HepG2 (cell line): Measurements from ENCODE around the gene MARVELD3. TPM values are rescaled to one million over a fixed set of nuclear protein-coding genes. Genes with fewer than 3 reads are reported as not detected.

ENCODE experiments used
- ASH2L ChIP-seq: fragments of 300-600, 200-600 bp; sonication (generic); IDR thresholded peaks from 2 replicates; pipeline ENCODE4 v1.7.0; 2017; ENCODE audit warnings: low read depth, mild to moderate bottlenecking, moderate library complexity, mixed read lengths, low read length; ENCODE audit not compliant: insufficient read length
- ATF7 ChIP-seq, 2 experiments: fragments of 450-650 bp in 1 of 2; sonication (generic) in 1 of 2; formaldehyde crosslinking in 1 of 2; IDR thresholded peaks; 2 replicates each; pipeline versions ENCODE4 v1.4.0 to v1.6.1; 2016 to 2020; ENCODE audit warnings: antibody characterized with exemption in 1 of 2, mild to moderate bottlenecking in 1 of 2, missing genetic modification reagents in 1 of 2
- ATM ChIP-seq: fragments of 450-650 bp; IDR thresholded peaks from 2 replicates; pipeline ENCODE4 v1.7.1; 2017; ENCODE audit warnings: mild to moderate bottlenecking, borderline replicate concordance
- DMAP1 ChIP-seq: IDR thresholded peaks from 2 replicates; pipeline ENCODE4 v1.6.1; 2016
- ERF ChIP-seq: IDR thresholded peaks from 2 replicates; pipeline ENCODE4 v1.6.1; 2018; ENCODE audit warnings: missing biosample characterization, missing genetic modification reagents
- GATAD1 ChIP-seq: IDR thresholded peaks from 2 replicates; pipeline ENCODE4 v1.6.1; 2016; ENCODE audit warnings: missing genetic modification reagents, missing compliant biosample characterization
- HNRNPL ChIP-seq: fragments of 200-400 bp; formaldehyde crosslinking; IDR thresholded peaks from 2 replicates; pipeline ENCODE4 v1.6.1; 2017; ENCODE audit warnings: mild to moderate bottlenecking, low read depth, low read length
- ISX ChIP-seq: sonication (generic); formaldehyde crosslinking; conservative IDR thresholded peaks from 2 replicates; pipeline ENCODE4 v1.5.0; 2020; ENCODE audit warnings: missing genetic modification reagents
- JARID2 ChIP-seq: sonication (generic); formaldehyde crosslinking; IDR thresholded peaks from 2 replicates; pipeline ENCODE4 v1.8.1; 2023; ENCODE audit warnings: missing genetic modification reagents, inconsistent platforms; ENCODE audit not compliant: insufficient replicate concordance
- JDP2 ChIP-seq: sonication (generic); formaldehyde crosslinking; IDR thresholded peaks from 2 replicates; pipeline ENCODE4 v1.8.1; 2022; ENCODE audit warnings: missing genetic modification reagents, borderline replicate concordance
- MIER2 ChIP-seq: IDR thresholded peaks from 2 replicates; pipeline ENCODE4 v1.6.1; 2016; ENCODE audit warnings: missing biosample characterization, missing genetic modification reagents
- NONO ChIP-seq, 2 experiments: fragments of 450-650 bp in 1 of 2; sonication (generic) in 1 of 2; formaldehyde crosslinking in 1 of 2; IDR thresholded peaks in 1 of 2; conservative IDR thresholded peaks in 1 of 2; 2 replicates each; pipeline versions ENCODE4 v1.6.1 to v1.8.0; 2017 to 2022; ENCODE audit warnings: mild to moderate bottlenecking in 1 of 2, missing genetic modification reagents in 1 of 2, moderate library complexity in 1 of 2
- PAF1 ChIP-seq: IDR thresholded peaks from 2 replicates; pipeline ENCODE4 v1.6.1; 2016; ENCODE audit warnings: missing genetic modification reagents, missing compliant biosample characterization
- RNF2 ChIP-seq: fragments of 450-650 bp; conservative IDR thresholded peaks from 2 replicates; pipeline ENCODE4 v1.6.1; 2016; ENCODE audit warnings: low read depth
- SIN3A ChIP-seq: IDR thresholded peaks from 2 replicates; pipeline ENCODE4 v1.6.1; 2011; ENCODE audit warnings: low read depth, mild to moderate bottlenecking, control low read depth, low read length, borderline replicate concordance
- SIN3B ChIP-seq: fragments of 150-350 bp; IDR thresholded peaks from 2 replicates; pipeline ENCODE4 v1.6.1; 2014; ENCODE audit warnings: low read length
- SMAD9 ChIP-seq: sonication (generic); formaldehyde crosslinking; IDR thresholded peaks from 2 replicates; pipeline ENCODE4 v1.5.1; 2020; ENCODE audit warnings: mild to moderate bottlenecking, missing genetic modification reagents
- SOX6 ChIP-seq, 2 experiments: fragments of 450-650 bp in 1 of 2; sonication (generic) in 1 of 2; formaldehyde crosslinking in 1 of 2; IDR thresholded peaks; 2 replicates each; pipeline versions ENCODE4 v1.4.0 to v1.6.1; 2017 to 2020; ENCODE audit warnings: antibody characterized with exemption in 1 of 2, mild to moderate bottlenecking in 1 of 2, missing genetic modification reagents in 1 of 2
- SSRP1 ChIP-seq: IDR thresholded peaks from 2 replicates; pipeline ENCODE4 v1.6.1; 2016; ENCODE audit warnings: control low read depth
- XRCC5 ChIP-seq: fragments of 200-400 bp; formaldehyde crosslinking; optimal IDR thresholded peaks from 2 replicates; pipeline ENCODE3; 2017; ENCODE audit warnings: mild to moderate bottlenecking, low read length
- ZBTB1 ChIP-seq: sonication (generic); formaldehyde crosslinking; IDR thresholded peaks from 2 replicates; pipeline ENCODE4 v1.4.0; 2020; ENCODE audit warnings: missing genetic modification reagents, borderline replicate concordance
- ZNF180 ChIP-seq: sonication (generic); formaldehyde crosslinking; IDR thresholded peaks from 2 replicates; pipeline ENCODE4 v1.4.0; 2020; ENCODE audit warnings: low read depth, missing genetic modification reagents, borderline replicate concordance
- ZNF230 ChIP-seq: sonication (generic); formaldehyde crosslinking; IDR thresholded peaks from 2 replicates; pipeline ENCODE4 v1.4.0; 2020; ENCODE audit warnings: mild to moderate bottlenecking, missing genetic modification reagents
- ZNF382 ChIP-seq: sonication (generic); formaldehyde crosslinking; IDR thresholded peaks from 2 replicates; pipeline ENCODE4 v1.5.0; 2020; ENCODE audit warnings: missing genetic modification reagents, mild to moderate bottlenecking, borderline replicate concordance
- ZNF589 ChIP-seq: sonication (generic); formaldehyde crosslinking; conservative IDR thresholded peaks from 2 replicates; pipeline ENCODE4 v1.8.0; 2022; ENCODE audit warnings: mild to moderate bottlenecking, moderate library complexity, missing genetic modification reagents
- ZNF629 ChIP-seq: sonication (generic); formaldehyde crosslinking; conservative IDR thresholded peaks from 2 replicates; pipeline ENCODE4 v1.5.0; 2020; ENCODE audit warnings: missing genetic modification reagents
- ZNF7 ChIP-seq: IDR thresholded peaks from 2 replicates; pipeline ENCODE4 v1.6.1; 2016; ENCODE audit warnings: missing biosample characterization, missing genetic modification reagents
- ZNF746 ChIP-seq: sonication (generic); formaldehyde crosslinking; IDR thresholded peaks from 2 replicates; pipeline ENCODE4 v1.8.0; 2022; ENCODE audit warnings: mild to moderate bottlenecking, missing genetic modification reagents
- ZNF839 ChIP-seq: sonication (generic); formaldehyde crosslinking; IDR thresholded peaks from 2 replicates; pipeline ENCODE4 v1.4.0; 2020; ENCODE audit warnings: missing genetic modification reagents, mild to moderate bottlenecking, borderline replicate concordance
- ZSCAN29 ChIP-seq: sonication (generic); formaldehyde crosslinking; conservative IDR thresholded peaks from 2 replicates; pipeline ENCODE4 v1.4.0; 2020; ENCODE audit warnings: mild to moderate bottlenecking, missing genetic modification reagents
- ZSCAN9 ChIP-seq: IDR thresholded peaks from 2 replicates; pipeline ENCODE4 v1.6.1; 2016; ENCODE audit warnings: borderline replicate concordance
- polyA plus RNA-seq, 8 experiments: library from polyadenylated mRNA; depleted of rRNA in 3 of 8; stranded (reverse) in 7 of 8; unstranded in 1 of 8; fragments of >200 nt; fragmentation: Illumina TruSeq in 4 of 8; extraction: Trizol in 4 of 8; gene quantifications; 2 replicates each; pipeline versions ENCODE4 v1.2.1 to v1.2.3, GENCODE V29; 2011 to 2016; ENCODE audit warnings: low read depth in 4 of 8, missing spikeins in 1 of 8, mixed read lengths in 1 of 8; ENCODE audit not compliant: insufficient read depth in 1 of 8
- total RNA-seq, 5 experiments: library from RNA; depleted of rRNA; stranded (reverse); fragments of >200 nt; fragmentation: Illumina TruSeq; extraction: Trizol; gene quantifications; 2 replicates each; pipeline ENCODE4 v1.2.3, GENCODE V29; 2016; ENCODE audit warnings: low read depth in 1 of 5
- TF ChIP-seq, protein P1 (sequence below): sonication (generic); formaldehyde crosslinking; IDR thresholded peaks from 2 replicates; pipeline ENCODE4 v1.5.1; 2020; ENCODE audit warnings: mild to moderate bottlenecking, missing genetic modification reagents

Gene MARVELD3
- total and polyA plus RNA-seq, 2 of the 13 experiments (the other 11 are each of a cell fraction or from before 2014, with no cell fraction given), result 4.8 to 5.6 TPM

DNA sequence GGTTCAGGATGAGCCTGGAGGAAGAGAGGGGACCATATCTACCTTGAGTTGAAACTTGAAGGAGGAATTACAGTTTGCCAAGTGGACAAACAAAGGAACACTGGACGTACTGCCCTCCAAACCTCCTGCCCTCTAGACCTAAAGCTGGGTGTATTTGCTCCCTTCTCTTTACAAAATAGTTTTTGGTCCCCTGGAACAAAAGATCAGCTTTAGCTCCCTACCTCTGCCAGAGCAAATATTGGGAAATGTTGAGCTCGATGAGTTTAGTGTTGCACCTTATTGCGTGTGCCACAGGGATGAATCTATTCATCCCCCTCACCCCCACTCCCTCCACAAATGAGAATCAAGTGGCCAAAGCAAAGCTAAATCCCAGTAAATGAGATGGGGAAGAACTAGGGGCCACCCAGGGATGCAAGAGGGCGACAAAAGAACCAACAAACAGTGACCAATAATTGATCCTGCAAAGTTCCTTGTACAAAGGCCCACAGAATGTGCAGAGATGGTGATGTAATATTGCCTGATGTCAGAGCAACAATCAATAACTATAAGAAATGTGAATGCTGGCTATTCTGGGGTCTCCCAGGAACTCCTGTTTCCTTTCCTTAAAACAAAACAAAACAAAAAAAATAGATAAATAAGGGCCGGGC is 31.9 kb upstream of the MARVELD3 start (continued):
- no peak for TF ChIP-seq SOX6 (IDR thresholded peaks at IDR 0.05)
- peak; percentile 98 for TF ChIP-seq SOX6 (CRISPR knock-in tag; IDR thresholded peaks at IDR 0.05)
- TF ChIP-seq ZBTB1 (CRISPR knock-in tag), result no peak
- TF ChIP-seq GATAD1 (CRISPR knock-in tag), result no peak
- TF ChIP-seq ZNF7 (CRISPR knock-in tag), result no peak
- TF ChIP-seq ZNF629, result no peak
- TF ChIP-seq SIN3A, result no peak
- TF ChIP-seq ATM, result no peak
- no peak for TF ChIP-seq MIER2
- peak; percentile 39; the same call in 1 of the 2 replicates for TF ChIP-seq ZNF746 (CRISPR knock-in tag)
- TF ChIP-seq HNRNPL, result no peak
- TF ChIP-seq DMAP1 (CRISPR knock-in tag), result no peak
- TF ChIP-seq ZNF230, result no peak
- TF ChIP-seq RNF2, result no peak
- TF ChIP-seq ZSCAN9 (CRISPR knock-in tag), result peak; percentile 74
- TF ChIP-seq, protein P1, sequence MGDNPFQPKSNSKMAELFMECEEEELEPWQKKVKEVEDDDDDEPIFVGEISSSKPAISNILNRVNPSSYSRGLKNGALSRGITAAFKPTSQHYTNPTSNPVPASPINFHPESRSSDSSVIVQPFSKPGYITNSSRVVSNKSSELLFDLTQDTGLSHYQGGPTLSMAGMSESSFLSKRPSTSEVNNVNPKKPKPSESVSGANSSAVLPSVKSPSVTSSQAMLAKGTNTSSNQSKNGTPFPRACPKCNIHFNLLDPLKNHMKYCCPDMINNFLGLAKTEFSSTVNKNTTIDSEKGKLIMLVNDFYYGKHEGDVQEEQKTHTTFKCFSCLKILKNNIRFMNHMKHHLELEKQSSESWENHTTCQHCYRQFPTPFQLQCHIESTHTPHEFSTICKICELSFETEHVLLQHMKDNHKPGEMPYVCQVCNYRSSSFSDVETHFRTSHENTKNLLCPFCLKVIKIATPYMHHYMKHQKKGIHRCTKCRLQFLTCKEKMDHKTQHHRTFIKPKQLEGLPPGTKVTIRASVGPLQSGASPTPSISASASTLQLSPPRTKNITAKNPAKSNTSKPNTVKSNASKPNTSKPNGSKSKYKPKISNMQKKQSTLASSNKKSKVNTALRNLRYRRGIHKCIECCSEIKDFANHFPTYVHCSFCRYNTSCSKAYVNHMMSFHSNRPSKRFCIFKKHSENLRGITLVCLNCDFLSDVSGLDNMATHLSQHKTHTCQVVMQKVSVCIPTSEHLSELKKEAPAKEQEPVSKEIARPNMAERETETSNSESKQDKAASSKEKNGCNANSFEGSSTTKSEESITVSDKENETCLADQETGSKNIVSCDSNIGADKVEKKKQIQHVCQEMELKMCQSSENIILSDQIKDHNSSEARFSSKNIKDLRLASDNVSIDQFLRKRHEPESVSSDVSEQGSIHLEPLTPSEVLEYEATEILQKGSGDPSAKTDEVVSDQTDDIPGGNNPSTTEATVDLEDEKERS (CRISPR knock-in tag), result no peak
- TF ChIP-seq ZNF589 (CRISPR knock-in tag), result no peak
- no peak for TF ChIP-seq ZNF382 (CRISPR knock-in tag)
- TF ChIP-seq ZNF839 (CRISPR knock-in tag), result no peak
- TF ChIP-seq SSRP1 (CRISPR knock-in tag), result no peak
- TF ChIP-seq ISX (CRISPR knock-in tag), result no peak
- TF ChIP-seq ATF7 (IDR thresholded peaks at IDR 0.05), result peak; percentile 69
- TF ChIP-seq ATF7 (CRISPR knock-in tag; IDR thresholded peaks at IDR 0.05), result peak; percentile 56; the same call in 1 of the 2 replicates
- TF ChIP-seq JARID2 (CRISPR knock-in tag), result no peak
- TF ChIP-seq NONO (IDR thresholded peaks at IDR 0.05), result no peak
- peak; percentile 75 for TF ChIP-seq NONO (CRISPR knock-in tag; conservative IDR thresholded peaks at IDR 0.05)
- no peak for TF ChIP-seq XRCC5
- no peak for TF ChIP-seq SMAD9 (CRISPR knock-in tag)
- TF ChIP-seq ZNF180, result no peak
- no peak for TF ChIP-seq ZSCAN29
- TF ChIP-seq SIN3B, result no peak
- peak; percentile 77; the same call in 1 of the 2 replicates for TF ChIP-seq ERF
- no peak for TF ChIP-seq JDP2 (CRISPR knock-in tag)
- TF ChIP-seq ASH2L, result peak; percentile 88
- TF ChIP-seq PAF1 (CRISPR knock-in tag), result no peak
